HepG2 (cell line): ENCODE data around the gene PALM. TPM values are rescaled to one million over a fixed set of nuclear protein-coding genes. Genes with fewer than 3 reads are reported as not detected.

Experiments used
- ETV5 ChIP-seq: IDR thresholded peaks from 2 replicates; pipeline ENCODE4 v1.6.1; 2018; ENCODE audit warnings: missing biosample characterization, missing genetic modification reagents, inconsistent platforms, borderline replicate concordance
- JUND ChIP-seq: sonication (generic); formaldehyde crosslinking; IDR thresholded peaks from 2 replicates; pipeline ENCODE4 v1.8.0; 2022; ENCODE audit warnings: mild to moderate bottlenecking, missing genetic modification reagents
- MEF2D ChIP-seq: sonication (generic); formaldehyde crosslinking; IDR thresholded peaks from 2 replicates; pipeline ENCODE4 v1.5.1; 2020; ENCODE audit warnings: mild to moderate bottlenecking, missing genetic modification reagents
- MTF2 ChIP-seq: sonication (generic); formaldehyde crosslinking; IDR thresholded peaks from 2 replicates; pipeline ENCODE4 v1.5.0; 2020; ENCODE audit warnings: missing genetic modification reagents, borderline replicate concordance
- NRL ChIP-seq: sonication (generic); formaldehyde crosslinking; IDR thresholded peaks from 2 replicates; pipeline ENCODE4 v1.5.0; 2020; ENCODE audit warnings: missing genetic modification reagents, mild to moderate bottlenecking, moderate library complexity, borderline replicate concordance
- POGZ ChIP-seq: sonication (generic); formaldehyde crosslinking; IDR thresholded peaks from 2 replicates; pipeline ENCODE4 v1.4.0; 2020; ENCODE audit warnings: mild to moderate bottlenecking, missing genetic modification reagents
- RAD21 ChIP-seq: fragments of 450-650 bp; formaldehyde crosslinking; IDR thresholded peaks from 2 replicates; pipeline ENCODE4 v1.5.0; 2020; ENCODE audit warnings: mild to moderate bottlenecking
- SP4 ChIP-seq: sonication (generic); formaldehyde crosslinking; IDR thresholded peaks from 2 replicates; pipeline ENCODE4 v1.8.1; 2023; ENCODE audit warnings: mild to moderate bottlenecking, missing genetic modification reagents
- SUZ12 ChIP-seq: fragments of 150-350 bp; IDR thresholded peaks from 2 replicates; pipeline ENCODE4 v1.6.1; 2014; ENCODE audit warnings: low read depth, low read length
- TRIM24 ChIP-seq: sonication (generic); formaldehyde crosslinking; IDR thresholded peaks from 2 replicates; pipeline ENCODE4 v1.8.0; 2022; ENCODE audit warnings: mild to moderate bottlenecking, missing genetic modification reagents
- ZNF12 ChIP-seq: sonication (generic); formaldehyde crosslinking; IDR thresholded peaks from 2 replicates; pipeline ENCODE4 v1.5.0; 2020; ENCODE audit warnings: missing genetic modification reagents
- ZNF20 ChIP-seq: sonication (generic); formaldehyde crosslinking; IDR thresholded peaks from 2 replicates; pipeline ENCODE4 v1.4.0; 2020; ENCODE audit warnings: mild to moderate bottlenecking, moderate library complexity, missing genetic modification reagents
- ZNF24 ChIP-seq: fragments of 450-650 bp; IDR thresholded peaks from 2 replicates; pipeline ENCODE4 v1.6.1; 2017; ENCODE audit warnings: antibody characterized with exemption, mild to moderate bottlenecking
- ZNF530 ChIP-seq: sonication (generic); formaldehyde crosslinking; IDR thresholded peaks from 2 replicates; pipeline ENCODE4 v1.5.0; 2020; ENCODE audit warnings: low read depth, mild to moderate bottlenecking, missing genetic modification reagents
- ZNF567 ChIP-seq: sonication (generic); formaldehyde crosslinking; IDR thresholded peaks from 2 replicates; pipeline ENCODE4 v1.8.1; 2023; ENCODE audit warnings: mild to moderate bottlenecking, missing genetic modification reagents, borderline replicate concordance
- ZNF605 ChIP-seq: sonication (generic); formaldehyde crosslinking; IDR thresholded peaks from 2 replicates; pipeline ENCODE4 v1.8.0; 2022; ENCODE audit warnings: mild to moderate bottlenecking, missing genetic modification reagents
- ZNF614 ChIP-seq: IDR thresholded peaks from 2 replicates; pipeline ENCODE4 v1.6.1; 2018; ENCODE audit warnings: missing biosample characterization, missing genetic modification reagents, inconsistent platforms, borderline replicate concordance
- polyA plus RNA-seq, 8 experiments: library from polyadenylated mRNA; depleted of rRNA in 3 of 8; stranded (reverse) in 7 of 8; unstranded in 1 of 8; fragments of >200 nt; fragmentation: Illumina TruSeq in 4 of 8; extraction: Trizol in 4 of 8; gene quantifications; 2 replicates each; pipeline versions ENCODE4 v1.2.1 to v1.2.3, GENCODE V29; 2011 to 2016; ENCODE audit warnings: low read depth in 4 of 8, missing spikeins in 1 of 8, mixed read lengths in 1 of 8; ENCODE audit not compliant: insufficient read depth in 1 of 8
- total RNA-seq, 5 experiments: library from RNA; depleted of rRNA; stranded (reverse); fragments of >200 nt; fragmentation: Illumina TruSeq; extraction: Trizol; gene quantifications; 2 replicates each; pipeline ENCODE4 v1.2.3, GENCODE V29; 2016; ENCODE audit warnings: low read depth in 1 of 5
- TF ChIP-seq, protein P1 (sequence below): sonication (generic); formaldehyde crosslinking; IDR thresholded peaks from 2 replicates; pipeline ENCODE4 v1.5.0; 2020; ENCODE audit warnings: missing genetic modification reagents
- TF ChIP-seq, protein P2 (sequence below): sonication (generic); formaldehyde crosslinking; IDR thresholded peaks from 2 replicates; pipeline ENCODE4 v1.5.1; 2020; ENCODE audit warnings: missing genetic modification reagents, mild to moderate bottlenecking, borderline replicate concordance
- TF ChIP-seq, protein P3 (sequence below): IDR thresholded peaks from 2 replicates; pipeline ENCODE4 v1.6.1; 2016; ENCODE audit warnings: mild to moderate bottlenecking
- TF ChIP-seq, protein P4 (sequence below): sonication (generic); formaldehyde crosslinking; IDR thresholded peaks from 2 replicates; pipeline ENCODE4 v1.8.0; 2023; ENCODE audit warnings: mild to moderate bottlenecking, missing genetic modification reagents
- TF ChIP-seq, protein P5 (sequence below): IDR thresholded peaks from 2 replicates; pipeline ENCODE4 v1.6.1; 2016; ENCODE audit warnings: missing compliant biosample characterization, missing genetic modification reagents, borderline replicate concordance
- TF ChIP-seq, protein P6 (sequence below): sonication (generic); formaldehyde crosslinking; IDR thresholded peaks from 2 replicates; pipeline ENCODE4 v1.4.0; 2020; ENCODE audit warnings: mild to moderate bottlenecking, missing genetic modification reagents

The PALM gene
- total and polyA plus RNA-seq, 2 of the 13 experiments (the other 11 are each of a cell fraction or from before 2014, with no cell fraction given) = 4.0 to 9.7 TPM

DNA sequence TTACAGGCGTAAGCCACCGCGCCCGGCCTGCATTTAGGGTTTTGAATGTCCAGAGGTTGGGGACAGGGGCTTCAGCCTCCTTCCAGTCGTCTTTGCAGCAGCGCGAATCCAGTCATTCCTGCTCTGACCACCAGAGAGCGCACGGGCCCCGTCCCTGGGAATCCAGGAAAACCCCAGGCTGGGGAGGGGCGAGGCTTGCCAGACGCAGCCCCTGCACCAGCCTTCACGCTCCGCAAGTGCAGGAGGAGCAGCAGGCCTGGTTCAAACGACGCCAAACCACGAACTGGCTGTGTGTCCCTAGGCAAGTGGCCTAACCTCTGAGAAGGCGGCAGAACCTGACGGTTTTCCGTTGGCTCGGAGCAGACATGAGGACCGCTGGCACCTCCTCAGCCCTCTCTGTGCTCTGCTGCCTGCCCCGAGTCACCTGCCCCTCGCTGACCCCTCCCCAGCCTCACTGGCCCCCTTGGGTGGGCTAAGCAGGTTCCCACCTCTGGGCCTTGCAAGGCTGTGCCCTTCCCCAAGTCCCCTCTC lies 43.8 kb upstream of the PALM start (continued):
- TF ChIP-seq, protein P1, sequence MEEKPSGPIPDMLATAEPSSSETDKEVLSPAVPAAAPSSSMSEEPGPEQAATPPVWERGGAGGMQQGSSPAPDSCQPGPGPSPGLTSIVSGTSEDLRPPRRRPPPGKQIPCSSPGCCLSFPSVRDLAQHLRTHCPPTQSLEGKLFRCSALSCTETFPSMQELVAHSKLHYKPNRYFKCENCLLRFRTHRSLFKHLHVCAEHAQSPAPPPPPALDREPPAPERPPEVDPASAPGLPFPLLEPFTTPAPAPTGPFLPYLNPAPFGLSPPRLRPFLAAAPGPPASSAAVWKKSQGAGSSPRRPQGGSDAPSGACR = no peak
- TF ChIP-seq JUND (CRISPR knock-in tag) (no peak), RAD21 (CRISPR knock-in tag) (peak; percentile 99), ZNF605 (CRISPR knock-in tag) (peak; percentile 33; the same call in 1 of the 2 replicates), SP4 (CRISPR knock-in tag) (peak; percentile 71), ZNF567 (CRISPR knock-in tag) (no peak), ZNF614 (CRISPR knock-in tag) (peak; percentile 57; the same call in 1 of the 2 replicates), TRIM24 (CRISPR knock-in tag) (no peak), NRL (peak; percentile 75; the same call in 1 of the 2 replicates), ZNF24 (peak; percentile 42; the same call in 1 of the 2 replicates), MEF2D (peak; percentile 38; the same call in 1 of the 2 replicates), ZNF20 (CRISPR knock-in tag) (no peak), POGZ (CRISPR knock-in tag) (peak; percentile 41; the same call in 1 of the 2 replicates), SUZ12 (no peak), ZNF530 (CRISPR knock-in tag) (no peak), MTF2 (0 out of 2 replicates have a peak, but pooled peaks have one; percentile 41), ETV5 (0 out of 2 replicates have a peak, but pooled peaks have one; percentile 41), ZNF12 (CRISPR knock-in tag) (no peak)
- TF ChIP-seq, protein P2, sequence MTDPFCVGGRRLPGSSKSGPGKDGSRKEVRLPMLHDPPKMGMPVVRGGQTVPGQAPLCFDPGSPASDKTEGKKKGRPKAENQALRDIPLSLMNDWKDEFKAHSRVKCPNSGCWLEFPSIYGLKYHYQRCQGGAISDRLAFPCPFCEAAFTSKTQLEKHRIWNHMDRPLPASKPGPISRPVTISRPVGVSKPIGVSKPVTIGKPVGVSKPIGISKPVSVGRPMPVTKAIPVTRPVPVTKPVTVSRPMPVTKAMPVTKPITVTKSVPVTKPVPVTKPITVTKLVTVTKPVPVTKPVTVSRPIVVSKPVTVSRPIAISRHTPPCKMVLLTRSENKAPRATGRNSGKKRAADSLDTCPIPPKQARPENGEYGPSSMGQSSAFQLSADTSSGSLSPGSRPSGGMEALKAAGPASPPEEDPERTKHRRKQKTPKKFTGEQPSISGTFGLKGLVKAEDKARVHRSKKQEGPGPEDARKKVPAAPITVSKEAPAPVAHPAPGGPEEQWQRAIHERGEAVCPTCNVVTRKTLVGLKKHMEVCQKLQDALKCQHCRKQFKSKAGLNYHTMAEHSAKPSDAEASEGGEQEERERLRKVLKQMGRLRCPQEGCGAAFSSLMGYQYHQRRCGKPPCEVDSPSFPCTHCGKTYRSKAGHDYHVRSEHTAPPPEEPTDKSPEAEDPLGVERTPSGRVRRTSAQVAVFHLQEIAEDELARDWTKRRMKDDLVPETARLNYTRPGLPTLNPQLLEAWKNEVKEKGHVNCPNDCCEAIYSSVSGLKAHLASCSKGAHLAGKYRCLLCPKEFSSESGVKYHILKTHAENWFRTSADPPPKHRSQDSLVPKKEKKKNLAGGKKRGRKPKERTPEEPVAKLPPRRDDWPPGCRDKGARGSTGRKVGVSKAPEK (CRISPR knock-in tag) = no peak
- TF ChIP-seq, protein P3, sequence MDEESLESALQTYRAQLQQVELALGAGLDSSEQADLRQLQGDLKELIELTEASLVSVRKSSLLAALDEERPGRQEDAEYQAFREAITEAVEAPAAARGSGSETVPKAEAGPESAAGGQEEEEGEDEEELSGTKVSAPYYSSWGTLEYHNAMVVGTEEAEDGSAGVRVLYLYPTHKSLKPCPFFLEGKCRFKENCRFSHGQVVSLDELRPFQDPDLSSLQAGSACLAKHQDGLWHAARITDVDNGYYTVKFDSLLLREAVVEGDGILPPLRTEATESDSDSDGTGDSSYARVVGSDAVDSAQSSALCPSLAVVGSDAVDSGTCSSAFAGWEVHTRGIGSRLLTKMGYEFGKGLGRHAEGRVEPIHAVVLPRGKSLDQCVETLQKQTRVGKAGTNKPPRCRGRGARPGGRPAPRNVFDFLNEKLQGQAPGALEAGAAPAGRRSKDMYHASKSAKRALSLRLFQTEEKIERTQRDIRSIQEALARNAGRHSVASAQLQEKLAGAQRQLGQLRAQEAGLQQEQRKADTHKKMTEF (CRISPR knock-in tag) = peak; percentile 84
- TF ChIP-seq, protein P4, sequence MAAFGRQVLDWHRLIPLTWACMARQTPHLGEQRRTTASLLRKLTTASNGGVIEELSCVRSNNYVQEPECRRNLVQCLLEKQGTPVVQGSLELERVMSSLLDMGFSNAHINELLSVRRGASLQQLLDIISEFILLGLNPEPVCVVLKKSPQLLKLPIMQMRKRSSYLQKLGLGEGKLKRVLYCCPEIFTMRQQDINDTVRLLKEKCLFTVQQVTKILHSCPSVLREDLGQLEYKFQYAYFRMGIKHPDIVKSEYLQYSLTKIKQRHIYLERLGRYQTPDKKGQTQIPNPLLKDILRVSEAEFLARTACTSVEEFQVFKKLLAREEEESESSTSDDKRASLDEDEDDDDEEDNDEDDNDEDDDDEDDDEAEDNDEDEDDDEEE (CRISPR knock-in tag) = no peak
- TF ChIP-seq, protein P5, sequence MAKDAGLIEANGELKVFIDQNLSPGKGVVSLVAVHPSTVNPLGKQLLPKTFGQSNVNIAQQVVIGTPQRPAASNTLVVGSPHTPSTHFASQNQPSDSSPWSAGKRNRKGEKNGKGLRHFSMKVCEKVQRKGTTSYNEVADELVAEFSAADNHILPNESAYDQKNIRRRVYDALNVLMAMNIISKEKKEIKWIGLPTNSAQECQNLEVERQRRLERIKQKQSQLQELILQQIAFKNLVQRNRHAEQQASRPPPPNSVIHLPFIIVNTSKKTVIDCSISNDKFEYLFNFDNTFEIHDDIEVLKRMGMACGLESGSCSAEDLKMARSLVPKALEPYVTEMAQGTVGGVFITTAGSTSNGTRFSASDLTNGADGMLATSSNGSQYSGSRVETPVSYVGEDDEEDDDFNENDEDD (CRISPR knock-in tag) = peak; percentile 78; the same call in 1 of the 2 replicates
- TF ChIP-seq, protein P6, sequence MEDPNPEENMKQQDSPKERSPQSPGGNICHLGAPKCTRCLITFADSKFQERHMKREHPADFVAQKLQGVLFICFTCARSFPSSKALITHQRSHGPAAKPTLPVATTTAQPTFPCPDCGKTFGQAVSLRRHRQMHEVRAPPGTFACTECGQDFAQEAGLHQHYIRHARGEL (CRISPR knock-in tag) = no peak; the same call in 1 of the 2 replicates
